Measurements from ENCODE around the gene DDX41.

DNA sequence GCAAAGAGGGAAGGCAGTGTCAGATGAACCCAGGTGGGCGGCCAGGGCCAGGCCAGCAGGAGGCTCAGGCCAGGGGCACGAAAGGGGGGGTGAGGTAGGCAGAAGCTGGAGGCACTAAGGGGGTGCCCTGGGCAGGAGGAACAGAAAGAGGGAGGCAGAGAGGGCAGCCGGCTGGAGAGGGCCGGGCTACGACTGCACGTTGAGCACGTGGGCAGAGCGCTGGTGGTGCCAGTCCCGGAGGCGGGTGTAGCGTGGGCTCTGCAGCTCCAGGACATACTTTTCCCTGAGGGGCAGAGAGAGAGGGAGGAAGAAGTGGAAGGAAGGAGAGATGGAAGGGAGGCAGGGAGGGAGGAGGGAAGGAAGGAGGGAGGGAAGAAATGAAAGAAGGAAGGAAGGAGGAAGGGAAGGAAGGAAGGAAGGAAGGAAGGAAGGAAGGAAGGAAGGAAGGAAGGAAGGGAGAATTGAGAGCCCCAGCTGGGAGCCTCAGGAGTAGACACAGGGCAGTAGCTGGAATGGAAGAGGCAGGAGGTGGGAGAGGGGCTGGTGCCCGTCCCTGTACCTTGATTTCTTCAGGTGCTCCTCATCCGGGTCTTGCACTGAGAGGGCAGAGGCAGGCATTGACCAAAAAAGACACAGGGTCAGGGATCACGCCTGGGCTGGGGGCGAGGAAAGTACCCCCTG lies 26.3 kb downstream of the DDX41 start:
- TF ChIP-seq, protein P1, sequence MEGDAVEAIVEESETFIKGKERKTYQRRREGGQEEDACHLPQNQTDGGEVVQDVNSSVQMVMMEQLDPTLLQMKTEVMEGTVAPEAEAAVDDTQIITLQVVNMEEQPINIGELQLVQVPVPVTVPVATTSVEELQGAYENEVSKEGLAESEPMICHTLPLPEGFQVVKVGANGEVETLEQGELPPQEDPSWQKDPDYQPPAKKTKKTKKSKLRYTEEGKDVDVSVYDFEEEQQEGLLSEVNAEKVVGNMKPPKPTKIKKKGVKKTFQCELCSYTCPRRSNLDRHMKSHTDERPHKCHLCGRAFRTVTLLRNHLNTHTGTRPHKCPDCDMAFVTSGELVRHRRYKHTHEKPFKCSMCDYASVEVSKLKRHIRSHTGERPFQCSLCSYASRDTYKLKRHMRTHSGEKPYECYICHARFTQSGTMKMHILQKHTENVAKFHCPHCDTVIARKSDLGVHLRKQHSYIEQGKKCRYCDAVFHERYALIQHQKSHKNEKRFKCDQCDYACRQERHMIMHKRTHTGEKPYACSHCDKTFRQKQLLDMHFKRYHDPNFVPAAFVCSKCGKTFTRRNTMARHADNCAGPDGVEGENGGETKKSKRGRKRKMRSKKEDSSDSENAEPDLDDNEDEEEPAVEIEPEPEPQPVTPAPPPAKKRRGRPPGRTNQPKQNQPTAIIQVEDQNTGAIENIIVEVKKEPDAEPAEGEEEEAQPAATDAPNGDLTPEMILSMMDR (IDR thresholded peaks at IDR 0.05) = no peak
- TF ChIP-seq POLR2AphosphoS5 (IDR thresholded peaks at IDR 0.05; ENCODE audit: insufficient read depth in 1 of 2, low read depth in 1 of 2) (no peak), POLR2A (IDR thresholded peaks at IDR 0.05) (no peak)

Measured in vagina (tissue), 2 donors.